ENCODE data around the gene SSC4D. TPM values are rescaled to one million over a fixed set of nuclear protein-coding genes. Genes with fewer than 3 reads are reported as not detected.
"Not testable (repeated sequence)": the region's sequence is repeated elsewhere in the genome, so short reads cannot be mapped to it uniquely, and the experiment has no call there.

The SSC4D gene
- total RNA-seq, result not detected

DNA sequence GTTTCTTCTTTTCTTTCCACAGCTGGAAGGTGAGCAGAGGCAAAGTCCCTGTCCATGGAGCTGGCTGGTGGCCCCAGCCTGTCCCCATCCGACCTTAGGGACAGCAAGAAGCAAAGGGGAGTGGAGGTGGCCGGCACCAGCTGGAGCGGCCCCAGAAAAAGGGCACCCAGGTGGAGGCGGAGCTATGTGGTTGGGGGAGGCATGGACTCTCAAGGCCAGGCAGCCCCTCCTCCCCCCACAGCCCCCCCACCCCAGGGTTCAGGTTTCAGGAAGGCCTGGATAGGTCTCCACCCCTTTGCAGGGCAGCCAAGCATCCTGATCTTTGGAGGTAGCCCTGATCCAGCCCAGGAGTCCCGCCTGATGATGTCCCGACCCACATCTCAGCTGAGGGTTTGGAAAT, at the start of gene SSC4D:
Gene SSC4D, minus strand, starts transcription at position 161 of the 400 bp plus-strand sequence. CDS start 5,258 bp downstream, outside the sequence.
- TF ChIP-seq, protein P1, sequence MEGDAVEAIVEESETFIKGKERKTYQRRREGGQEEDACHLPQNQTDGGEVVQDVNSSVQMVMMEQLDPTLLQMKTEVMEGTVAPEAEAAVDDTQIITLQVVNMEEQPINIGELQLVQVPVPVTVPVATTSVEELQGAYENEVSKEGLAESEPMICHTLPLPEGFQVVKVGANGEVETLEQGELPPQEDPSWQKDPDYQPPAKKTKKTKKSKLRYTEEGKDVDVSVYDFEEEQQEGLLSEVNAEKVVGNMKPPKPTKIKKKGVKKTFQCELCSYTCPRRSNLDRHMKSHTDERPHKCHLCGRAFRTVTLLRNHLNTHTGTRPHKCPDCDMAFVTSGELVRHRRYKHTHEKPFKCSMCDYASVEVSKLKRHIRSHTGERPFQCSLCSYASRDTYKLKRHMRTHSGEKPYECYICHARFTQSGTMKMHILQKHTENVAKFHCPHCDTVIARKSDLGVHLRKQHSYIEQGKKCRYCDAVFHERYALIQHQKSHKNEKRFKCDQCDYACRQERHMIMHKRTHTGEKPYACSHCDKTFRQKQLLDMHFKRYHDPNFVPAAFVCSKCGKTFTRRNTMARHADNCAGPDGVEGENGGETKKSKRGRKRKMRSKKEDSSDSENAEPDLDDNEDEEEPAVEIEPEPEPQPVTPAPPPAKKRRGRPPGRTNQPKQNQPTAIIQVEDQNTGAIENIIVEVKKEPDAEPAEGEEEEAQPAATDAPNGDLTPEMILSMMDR (IDR thresholded peaks at IDR 0.05), result no peak
- TF ChIP-seq POLR2AphosphoS5 (IDR thresholded peaks at IDR 0.05; ENCODE audit: insufficient read depth in 1 of 2, low read depth in 1 of 2) (no peak), POLR2A (IDR thresholded peaks at IDR 0.05) (no peak)
- DNase-seq (ENCODE audit: extremely low spot score in 2 of 2), result no peak
- H3K4me3 ChIP-seq, result no peak within 1 kb of the TSS
- no peaks in the 10 kb centered on the region for H3K9me3 ChIP-seq
- no peak within 1 kb of the TSS for H3K27ac ChIP-seq
- intact Hi-C loops (cut with DNase I), result no loop called here
- H3K4me1 ChIP-seq, result no peaks in the 10 kb centered on the region
- no peaks in the 10 kb centered on the region for H3K36me3 ChIP-seq
- H3K27me3 ChIP-seq, result no peaks in the 10 kb centered on the region

DNA sequence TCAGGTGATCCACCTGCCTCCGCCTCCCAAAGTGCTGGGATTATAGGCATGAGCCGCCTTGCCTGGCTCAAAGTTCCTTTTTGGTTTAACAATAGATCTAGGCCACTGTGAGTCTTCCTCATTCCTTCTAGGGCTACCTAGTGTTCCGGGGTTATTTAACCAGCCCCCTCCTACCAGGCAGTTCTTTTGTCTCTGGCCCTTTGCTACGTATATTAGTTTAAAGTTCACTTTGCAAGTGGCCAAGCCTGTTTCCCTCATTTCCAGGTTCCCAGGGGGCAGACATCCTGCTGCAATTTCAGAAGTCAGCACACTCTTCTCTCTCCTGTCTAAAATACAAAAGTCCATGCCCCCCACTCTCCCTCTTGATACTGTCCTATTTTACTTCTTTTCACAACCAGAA, 49.0 kb upstream of the SSC4D start:
- H3K4me3 ChIP-seq; intact Hi-C loops (cut with DNase I); DNase-seq (ENCODE audit: extremely low spot score in 2 of 2): not testable (repeated sequence)

GRCh38 chr7:76457017-76457416, 47.5 kb upstream of the SSC4D start:
- H3K27me3 ChIP-seq; H3K4me1 ChIP-seq; H3K9me3 ChIP-seq; DNase-seq (ENCODE audit: extremely low spot score in 2 of 2); H3K27ac ChIP-seq; intact Hi-C loops (cut with DNase I); H3K4me3 ChIP-seq; H3K36me3 ChIP-seq: not testable (repeated sequence)

More for the DNA sequence above, 49.0 kb upstream of the SSC4D start:
- not testable (repeated sequence) for H3K36me3 ChIP-seq, H3K9me3 ChIP-seq, H3K27me3 ChIP-seq, H3K4me1 ChIP-seq, H3K27ac ChIP-seq

- H3K4me1 ChIP-seq; H3K36me3 ChIP-seq; H3K4me3 ChIP-seq; intact Hi-C loops (cut with DNase I); H3K27me3 ChIP-seq; H3K9me3 ChIP-seq; DNase-seq (ENCODE audit: extremely low spot score in 2 of 2): not testable (repeated sequence)
- H3K27ac ChIP-seq, result peak overlapping the region; percentile 44
These were observed 36.1 kb upstream of the SSC4D start for GRCh38 chr7:76445577-76446008.

DNA sequence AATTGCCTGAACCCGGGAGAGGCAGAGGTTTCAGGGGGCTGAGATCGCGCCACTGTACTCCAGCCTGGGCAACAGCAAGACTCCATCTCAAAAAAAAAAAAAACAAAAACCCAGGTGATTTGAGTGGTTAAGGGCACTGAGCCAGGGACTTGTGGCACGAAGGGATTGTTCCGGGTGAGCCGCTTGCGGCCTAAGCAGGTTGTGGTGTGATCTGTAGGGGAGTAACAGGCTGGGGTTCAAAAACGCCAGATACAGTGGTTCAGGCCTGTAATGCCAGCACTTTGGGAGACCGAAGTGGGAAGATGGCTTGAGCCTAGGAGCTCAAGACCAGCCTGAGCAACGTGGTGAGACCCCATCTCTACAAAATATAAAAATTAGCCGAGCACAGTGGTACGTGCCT, 34.3 kb upstream of the SSC4D start:
- H3K36me3 ChIP-seq; DNase-seq (ENCODE audit: extremely low spot score in 2 of 2); H3K9me3 ChIP-seq; H3K27me3 ChIP-seq; H3K4me1 ChIP-seq; H3K27ac ChIP-seq; H3K4me3 ChIP-seq; intact Hi-C loops (cut with DNase I): not testable (repeated sequence)

DNA sequence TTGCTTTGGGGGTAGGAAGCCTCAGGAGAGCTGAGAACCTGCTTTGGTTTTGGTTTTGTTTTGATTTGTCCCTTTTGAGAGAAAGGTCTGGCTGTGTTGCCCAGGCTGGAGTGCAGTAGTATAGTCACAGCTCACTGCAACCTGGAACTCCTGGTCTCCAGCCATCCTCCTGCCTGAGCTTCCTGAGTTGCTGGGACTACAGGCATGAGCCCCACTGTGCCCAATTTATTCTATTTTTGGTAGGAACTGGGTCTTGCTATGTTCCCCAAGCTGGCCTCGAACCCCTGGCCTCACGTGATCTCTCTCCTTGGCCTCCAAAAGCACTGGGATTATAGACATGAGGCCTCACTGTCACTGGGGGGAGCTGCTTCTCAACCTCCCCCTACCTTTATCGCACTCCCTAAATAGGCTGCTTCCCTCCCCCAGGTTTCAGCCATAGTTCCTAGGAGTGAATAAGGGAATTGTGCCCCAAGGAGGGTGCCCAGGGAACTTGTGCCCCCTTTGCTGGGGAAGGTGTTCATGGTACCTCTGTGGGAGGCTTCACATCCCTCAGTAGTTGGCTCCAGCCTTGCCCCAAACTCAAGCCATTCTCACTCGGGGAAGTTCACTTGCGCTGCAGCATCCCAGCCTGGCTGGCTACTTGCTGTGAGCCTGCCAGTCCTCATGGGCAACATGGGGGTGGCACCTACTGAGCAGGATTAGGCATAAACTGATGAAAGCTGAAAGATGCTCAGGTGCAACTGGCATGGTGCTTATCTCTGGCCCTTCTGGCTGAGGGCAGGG, 33.4 kb upstream of the SSC4D start:
- H3K27ac ChIP-seq; DNase-seq (ENCODE audit: extremely low spot score in 2 of 2); H3K4me3 ChIP-seq; H3K27me3 ChIP-seq; H3K4me1 ChIP-seq; intact Hi-C loops (cut with DNase I); H3K9me3 ChIP-seq; H3K36me3 ChIP-seq: not testable (repeated sequence)

- DNase-seq (ENCODE audit: extremely low spot score in 2 of 2); H3K27ac ChIP-seq; intact Hi-C loops (cut with DNase I): not testable (repeated sequence)
These were observed 32.3 kb upstream of the SSC4D start for GRCh38 chr7:76441792-76442191.

GRCh38 chr7:76440404-76440803, 30.9 kb upstream of the SSC4D start:
- DNase-seq (ENCODE audit: extremely low spot score in 2 of 2); H3K27me3 ChIP-seq; H3K4me3 ChIP-seq; H3K4me1 ChIP-seq; H3K27ac ChIP-seq; H3K36me3 ChIP-seq; H3K9me3 ChIP-seq; intact Hi-C loops (cut with DNase I): not testable (repeated sequence)

More at GRCh38 chr7:76441792-76442191, 32.3 kb upstream of the SSC4D start:
- not testable (repeated sequence) for H3K9me3 ChIP-seq, H3K27me3 ChIP-seq, H3K36me3 ChIP-seq, H3K4me1 ChIP-seq, H3K4me3 ChIP-seq

- H3K4me3 ChIP-seq; H3K27ac ChIP-seq; H3K4me1 ChIP-seq; H3K36me3 ChIP-seq; intact Hi-C loops (cut with DNase I); H3K9me3 ChIP-seq; DNase-seq (ENCODE audit: extremely low spot score in 2 of 2); H3K27me3 ChIP-seq: not testable (repeated sequence)
These were observed 29.8 kb upstream of the SSC4D start for GRCh38 chr7:76439120-76439888.

Data from vagina (tissue), 2 donors.